ENCODE results near the gene ZNF771. TPM values are rescaled to one million over a fixed set of nuclear protein-coding genes. Genes with fewer than 3 reads are reported as not detected.
"Not testable (repeated sequence)": the region's sequence is repeated elsewhere in the genome, so short reads cannot be mapped to it uniquely, and the experiment has no call there.

Gene ZNF771
- total and polyA plus RNA-seq, 12 donors, result 3.8 to 23.2 (median 5.1) TPM

DNA sequence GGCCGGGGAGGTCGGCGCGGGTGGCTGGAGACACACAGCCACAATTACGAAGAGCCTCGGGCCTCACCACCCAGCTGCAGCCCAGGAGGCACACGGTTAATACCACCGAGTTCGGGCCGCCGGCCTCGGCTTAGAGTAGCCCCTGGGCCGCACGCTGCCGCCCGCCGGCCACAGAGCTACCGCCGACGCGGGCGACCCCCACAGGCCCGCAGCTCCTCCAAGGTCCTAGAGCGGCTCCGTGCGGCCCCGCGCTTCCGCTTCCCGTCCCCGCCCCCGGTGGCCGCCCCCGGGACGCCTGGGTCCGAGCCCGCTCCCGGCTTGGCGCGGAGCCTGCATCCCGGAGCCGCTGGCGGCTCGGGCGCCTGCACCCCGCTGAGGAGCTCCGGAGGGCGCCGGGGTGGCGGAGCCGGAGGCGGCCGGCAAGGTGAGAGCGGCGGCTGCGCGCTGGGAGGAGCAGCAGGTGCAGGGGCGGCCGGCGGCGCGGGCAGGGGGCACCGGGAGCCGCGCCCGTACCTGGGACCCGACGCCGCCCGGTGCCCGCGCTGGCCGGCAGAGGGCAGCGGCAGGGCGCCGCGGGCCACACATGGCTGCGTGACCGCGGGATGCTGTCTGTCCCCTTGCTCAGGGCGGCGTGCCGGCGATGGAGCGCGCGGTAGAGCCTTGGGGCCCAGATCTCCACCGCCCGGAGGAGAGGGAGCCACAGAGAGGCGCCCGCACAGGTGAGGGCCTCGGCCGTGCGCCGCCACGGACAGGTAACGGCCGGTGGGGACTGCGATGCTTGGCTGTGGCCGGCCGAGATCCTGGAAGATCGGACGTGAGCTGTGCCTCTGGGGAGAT lies 12.0 kb upstream of the ZNF771 start, which contains the start of gene ZNF48:
TSS of gene ZNF48 (plus strand) at position 266 of the 837 bp plus-strand sequence. CDS start at position 641, 375 bp downstream.
- Histone ChIP-seq H3K36me3 (peaks cover 0 to 19% (median 7%) of the 10 kb centered on the region in 9 donors), H3K4me3 (peak within 1 kb of the TSS; percentile 66 to 98 (median 84)), H3K9me3 (no peaks in the 10 kb centered on the region), H3K4me1 (peaks cover 4 to 34% (median 27%) of the 10 kb centered on the region in 9 donors), H3K27ac (peak within 1 kb of the TSS; percentile 60 to 93 (median 87)), H3K27me3 (no peaks in the 10 kb centered on the region)
- DNase-seq (peak; percentile 88), ATAC-seq (peak; percentile 96 to 99 (median 98))
- WGBS, 2 donors, result 0% methylated on average over 76 to 102 of the region's 103 CpGs
- TF ChIP-seq, protein P1, sequence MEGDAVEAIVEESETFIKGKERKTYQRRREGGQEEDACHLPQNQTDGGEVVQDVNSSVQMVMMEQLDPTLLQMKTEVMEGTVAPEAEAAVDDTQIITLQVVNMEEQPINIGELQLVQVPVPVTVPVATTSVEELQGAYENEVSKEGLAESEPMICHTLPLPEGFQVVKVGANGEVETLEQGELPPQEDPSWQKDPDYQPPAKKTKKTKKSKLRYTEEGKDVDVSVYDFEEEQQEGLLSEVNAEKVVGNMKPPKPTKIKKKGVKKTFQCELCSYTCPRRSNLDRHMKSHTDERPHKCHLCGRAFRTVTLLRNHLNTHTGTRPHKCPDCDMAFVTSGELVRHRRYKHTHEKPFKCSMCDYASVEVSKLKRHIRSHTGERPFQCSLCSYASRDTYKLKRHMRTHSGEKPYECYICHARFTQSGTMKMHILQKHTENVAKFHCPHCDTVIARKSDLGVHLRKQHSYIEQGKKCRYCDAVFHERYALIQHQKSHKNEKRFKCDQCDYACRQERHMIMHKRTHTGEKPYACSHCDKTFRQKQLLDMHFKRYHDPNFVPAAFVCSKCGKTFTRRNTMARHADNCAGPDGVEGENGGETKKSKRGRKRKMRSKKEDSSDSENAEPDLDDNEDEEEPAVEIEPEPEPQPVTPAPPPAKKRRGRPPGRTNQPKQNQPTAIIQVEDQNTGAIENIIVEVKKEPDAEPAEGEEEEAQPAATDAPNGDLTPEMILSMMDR (IDR thresholded peaks at IDR 0.05), result peak in 7 of 9 donors; percentile 18 to 51 (median 33)
- intact Hi-C loops (cut with DNase I), result loop anchor here in 1 of 10 donors (5.0 kb wide), 1 partner anchor 38 kb away; the partner anchor contains the start of gene CD2BP2

DNA sequence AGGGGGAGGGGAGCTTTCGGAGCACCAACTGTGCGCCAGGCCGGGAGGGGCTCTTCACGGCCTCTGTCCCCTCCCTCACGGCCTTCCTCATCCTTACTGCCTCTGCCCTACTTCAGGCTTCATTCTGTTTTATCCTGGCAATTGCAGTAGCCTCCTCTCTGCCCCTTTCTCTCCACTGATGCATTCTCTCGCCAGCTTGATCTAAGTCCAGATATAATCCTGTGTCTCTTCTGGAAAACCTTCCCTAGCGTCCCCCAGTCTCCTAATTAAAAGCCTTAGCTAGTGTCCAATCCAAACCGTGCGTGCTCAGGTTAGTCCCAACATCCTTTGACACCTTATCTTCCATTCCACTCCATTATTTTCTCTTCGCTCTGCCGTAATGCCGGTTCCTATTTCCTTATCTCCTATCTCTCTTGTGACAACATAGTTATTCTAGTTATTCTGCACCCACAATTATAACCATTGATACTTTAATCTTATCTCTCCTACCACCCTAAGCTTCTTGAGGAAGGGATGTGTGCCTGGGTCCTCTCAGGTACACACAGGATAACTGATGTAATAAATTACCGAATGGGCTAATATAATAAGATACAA lies 11.3 kb upstream of the ZNF771 start:
- DNase-seq, result no peak
- 7 to 9% methylated on average over 13 of the region's 13 CpGs for WGBS, 2 donors
- Histone ChIP-seq H3K36me3 (peaks cover 0 to 19% (median 7%) of the 10 kb centered on the region in 9 donors), H3K4me1 (peaks cover 4 to 39% (median 32%) of the 10 kb centered on the region in 9 donors), H3K9me3 (no peaks in the 10 kb centered on the region), H3K4me3 (peak overlapping the region; percentile 66 to 98 (median 84)), H3K27ac (peak overlapping the region; percentile 60 to 93 (median 87)), H3K27me3 (no peaks in the 10 kb centered on the region)
- ATAC-seq, result no peak
- TF ChIP-seq, protein P1 (IDR thresholded peaks at IDR 0.05), result no peak
- intact Hi-C loops (cut with DNase I), result loop anchor here in 1 of 10 donors (5.0 kb wide), 1 partner anchor 39 kb away; the partner anchor contains the start of gene CD2BP2

DNA sequence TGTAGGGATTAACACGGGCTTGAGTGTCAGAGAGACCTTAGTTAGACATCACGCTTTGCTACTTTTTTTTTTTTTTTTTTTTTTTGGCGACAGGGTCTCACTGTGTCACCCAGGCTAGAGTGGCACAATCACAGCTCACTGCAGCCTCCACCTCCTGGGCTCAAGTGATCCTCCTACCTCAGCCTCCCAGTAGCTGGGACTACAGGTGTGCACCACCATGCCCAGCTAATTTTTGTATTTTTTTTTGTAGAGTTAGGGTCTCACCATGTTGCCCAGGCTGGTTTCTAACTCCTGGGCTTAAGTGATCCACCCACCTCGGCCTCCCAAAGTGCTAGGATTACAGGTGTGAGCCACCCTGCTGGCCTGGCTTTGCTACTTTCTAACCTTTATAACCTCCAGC lies 10.8 kb upstream of the ZNF771 start:
- not testable (repeated sequence) for ATAC-seq, DNase-seq, H3K27ac ChIP-seq, H3K27me3 ChIP-seq, H3K9me3 ChIP-seq
- intact Hi-C loops (cut with DNase I), result loop anchor here in 1 of 10 donors (5.0 kb wide), 1 partner anchor 39 kb away; the partner anchor contains the start of gene CD2BP2
- peaks cover 0 to 19% (median 7%) of the 10 kb centered on the region in 9 donors for H3K36me3 ChIP-seq
- H3K4me1 ChIP-seq, result peaks cover 4 to 41% (median 33%) of the 10 kb centered on the region in 9 donors
- 80 to 83% methylated on average over 4 of the region's 4 CpGs for WGBS, 2 donors
- H3K4me3 ChIP-seq, result peak overlapping the region in 4 of 10 donors; percentile 80 to 98 (median 86)

DNA sequence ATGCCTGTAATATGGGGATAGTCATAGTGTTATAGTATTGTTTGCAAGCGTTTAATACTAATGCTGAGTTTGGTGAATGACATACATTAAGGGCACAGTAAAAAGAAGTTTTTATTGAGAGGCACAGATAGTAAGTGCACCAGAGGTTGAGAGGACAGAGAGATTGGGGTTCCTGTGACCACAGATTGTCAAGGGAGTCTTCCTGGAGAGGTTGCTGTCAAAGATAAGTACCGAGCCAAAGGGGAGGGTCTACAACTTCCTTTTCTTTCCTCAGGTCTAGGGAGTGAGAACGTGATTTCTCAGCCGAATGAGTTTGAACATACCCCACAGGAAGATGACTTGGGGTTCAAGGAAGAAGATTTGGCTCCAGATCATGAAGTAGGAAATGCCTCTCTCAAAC lies 10.3 kb upstream of the ZNF771 start:
- intact Hi-C loops (cut with DNase I), result loop anchor here in 1 of 10 donors (5.0 kb wide), 1 partner anchor 40 kb away; the partner anchor contains the start of gene CD2BP2
- Histone ChIP-seq H3K27me3 (no peaks in the 10 kb centered on the region), H3K4me3 (no peak overlapping the region), H3K36me3 (peaks cover 0 to 19% (median 7%) of the 10 kb centered on the region in 9 donors), H3K27ac (no peak overlapping the region), H3K9me3 (no peaks in the 10 kb centered on the region), H3K4me1 (peaks cover 4 to 41% (median 33%) of the 10 kb centered on the region in 9 donors)
- ATAC-seq (no peak), DNase-seq (no peak)
- whole genome bisulfite sequencing, 2 donors, result 58 to 66% methylated on average over 4 of the region's 4 CpGs
- TF ChIP-seq, protein P1 (IDR thresholded peaks at IDR 0.05), result no peak
